Adrenal gland (tissue), 12 donors: ENCODE results near the gene HPDL. TPM values are rescaled to one million over a fixed set of nuclear protein-coding genes. Genes with fewer than 3 reads are reported as not detected.

Experiments used
- DNase-seq, 7 donors: peaks; one replicate each; pipeline ENCODE4 v3.0.0-alpha.2; 2019 to 2020
- H3K27ac ChIP-seq, 5 donors: fragments of 200-600 bp; sonication (generic) in 4 of 5; 1 replicate in 3 of 5; 2 replicates in 2 of 5; pipeline versions ENCODE4 v1.5.1 to v1.8.0; 2016 to 2020; ENCODE audit warnings: mild to moderate bottlenecking in 1 of 5
- H3K27me3 ChIP-seq: fragments of 200-600 bp; 2 replicates; pipeline ENCODE4 v1.8.0; 2021
- H3K36me3 ChIP-seq, 2 donors: fragments of 200-600 bp; replicated peaks in 1 of 2; 1 replicate in 1 of 2; 2 replicates in 1 of 2; pipeline versions ENCODE4 v1.5.1 to v1.8.0; 2018 to 2022
- H3K4me1 ChIP-seq, 2 donors: fragments of 200-600 bp; replicated peaks in 1 of 2; 1 replicate in 1 of 2; 2 replicates in 1 of 2; pipeline versions ENCODE4 v1.5.1 to v1.8.0; 2018 to 2021
- H3K4me3 ChIP-seq, 4 donors: fragments of 200-600 bp; sonication (generic) in 3 of 4; one replicate each; pipeline ENCODE4 v1.5.1; 2016 to 2018
- H3K9me3 ChIP-seq, 3 donors: fragments of 200-600 bp; sonication (generic) in 1 of 3; replicated peaks in 1 of 3; 1 replicate in 2 of 3; 2 replicates in 1 of 3; pipeline versions ENCODE4 v1.5.1 to v1.8.0; 2016 to 2021
- CTCF ChIP-seq, 6 experiments: fragments of 450-650 bp in 4 of 6; fragments of 200-600 bp in 2 of 6; sonication (generic) in 1 of 6; IDR thresholded peaks; 1 replicate in 5 of 6; 2 replicates in 1 of 6; pipeline versions ENCODE4 v1.5.1 to v1.8.0; 2016 to 2021; ENCODE audit warnings: antibody characterized with exemption in 6 of 6, mild to moderate bottlenecking in 2 of 6, moderate library complexity in 1 of 6
- POLR2A ChIP-seq, 2 donors: fragments of 450-650 bp; IDR thresholded peaks; one replicate each; pipeline ENCODE4 v1.6.1; 2017; ENCODE audit warnings: antibody characterized with exemption in 2 of 2, mild to moderate bottlenecking in 2 of 2, moderate library complexity in 1 of 2
- WGBS, 4 donors: extraction: QIAGEN DNeasy Blood & Tissue Kit in 2 of 4; methylation state at CpG; one replicate each; pipeline versions ENCODE4 v1.1.5 to v1.1.7; 2013 to 2017; 5-methylcytosine and 5-hydroxymethylcytosine counted together
- intact Hi-C, 2 donors: fragments of 100-400 bp; cut with DNase I; formaldehyde crosslinking; loops; one replicate each; pipeline versions ENCODE4 v1.14.1 to v1.15.0; 2022 to 2023
- polyA plus RNA-seq, 3 donors: library from polyadenylated mRNA; stranded (reverse); fragments of 200-250 nt in 2 of 3; fragments of 350-450 nt in 1 of 3; fragmentation: Illumina TruSeq in 1 of 3; extraction: RNeasy Lipid Tissue Mini Kit (QIAGEN cat#74804) in 1 of 3; gene quantifications; one replicate each; pipeline ENCODE4 v1.2.3, GENCODE V29; 2013 to 2014
- total RNA-seq, 9 donors: library from RNA; depleted of rRNA in 4 of 9; stranded (reverse); fragments of >200 nt in 4 of 9; fragments of 120-200 nt in 1 of 9; fragmentation: NEBNext Ultra II Directional in 1 of 9; extraction: Animal tissue kit (Norgen Biotek cat#: 25700) in 1 of 9; gene quantifications; one replicate each; pipeline versions ENCODE4 v1.1.0 to v1.2.4, GENCODE V29; 2013 to 2023
- donor health status: healthy with polysubstance abuse.
- donor health status: Bipolar disorder and iron deficiency.
- donor health status: DM: yes; HTN: yes; CAD: no.
- donor health status: DM: no; HTN: no; CAD: no.
- donor health status: DM: no; HTN: no; CAD: no.
- donor health status: DM: yes; HTN: yes; CAD: no.

HPDL gene
- total and polyA plus RNA-seq, 12 donors: 0.16 to 2.9 (median 0.33) TPM; not detected in 3

- H3K4me1 ChIP-seq: peaks cover 9 to 13% of the 10 kb centered on the region in 2 donors
- intact Hi-C loops: no loop called here
- H3K27me3 ChIP-seq: no peaks in the 10 kb centered on the region
- DNase-seq: peak in 6 of 7 donors; percentile 38 to 67 (median 51)
- peak overlapping the region; percentile 31 to 94 (median 75) for H3K27ac ChIP-seq
- H3K9me3 ChIP-seq: no peaks in the 10 kb centered on the region
- TF ChIP-seq CTCF (IDR thresholded peaks at IDR 0.05): no peak
- no peak for TF ChIP-seq POLR2A (IDR thresholded peaks at IDR 0.05)
- 38 to 54% (median 42%) methylated on average over 7 to 15 of the region's 15 CpGs for WGBS, 4 donors
- peak overlapping the region in 3 of 4 donors; percentile 47 to 78 (median 60) for H3K4me3 ChIP-seq
- no peaks in the 10 kb centered on the region for H3K36me3 ChIP-seq
Observed at GRCh38 chr1:45304311-45305081, 22.2 kb upstream of the HPDL start.

- DNase-seq: peak in 1 of 7 donors; percentile 46
- Histone ChIP-seq H3K4me1 (peaks cover 9 to 13% of the 10 kb centered on the region in 2 donors), H3K36me3 (no peaks in the 10 kb centered on the region), H3K4me3 (no peak overlapping the region), H3K27me3 (no peaks in the 10 kb centered on the region), H3K27ac (no peak overlapping the region), H3K9me3 (no peaks in the 10 kb centered on the region)
- TF ChIP-seq POLR2A (IDR thresholded peaks at IDR 0.05) (no peak), CTCF (IDR thresholded peaks at IDR 0.05) (no peak)
- WGBS, 4 donors: 83 to 92% (median 88%) methylated on average over 10 of the region's 10 CpGs
- intact Hi-C loops: no loop called here
Observed at GRCh38 chr1:45305231-45305630, 21.5 kb upstream of the HPDL start.

DNA sequence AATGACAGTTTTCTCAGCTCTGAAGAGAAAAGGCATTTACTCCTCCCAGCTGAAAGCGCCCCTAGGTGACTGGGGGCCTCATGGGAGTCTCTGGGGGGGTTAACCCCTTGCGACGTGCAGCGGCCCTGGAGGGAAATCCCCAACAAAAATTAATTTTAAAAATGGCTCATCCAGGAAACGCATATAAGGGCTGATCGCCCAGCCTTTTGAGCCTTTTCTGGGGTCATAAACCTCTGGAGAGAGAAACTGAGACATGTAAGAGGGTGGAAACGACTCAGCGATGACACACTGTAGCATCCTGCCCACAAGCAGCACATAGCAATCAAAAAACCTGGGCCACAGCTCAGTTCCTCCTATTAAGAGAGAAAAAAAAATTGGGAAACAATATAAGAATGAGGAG lies 20.4 kb upstream of the HPDL start:
- Histone ChIP-seq H3K9me3 (no peaks in the 10 kb centered on the region), H3K4me1 (peaks cover 9 to 13% of the 10 kb centered on the region in 2 donors), H3K36me3 (no peaks in the 10 kb centered on the region), H3K4me3 (no peak overlapping the region), H3K27ac (no peak overlapping the region), H3K27me3 (no peaks in the 10 kb centered on the region)
- WGBS, 4 donors: 60 to 69% (median 63%) methylated on average over 8 of the region's 8 CpGs
- peak in 1 of 7 donors; percentile 28 for DNase-seq
- no peak for TF ChIP-seq CTCF (IDR thresholded peaks at IDR 0.05)
- TF ChIP-seq POLR2A (IDR thresholded peaks at IDR 0.05): no peak
- intact Hi-C loops: no loop called here

DNA sequence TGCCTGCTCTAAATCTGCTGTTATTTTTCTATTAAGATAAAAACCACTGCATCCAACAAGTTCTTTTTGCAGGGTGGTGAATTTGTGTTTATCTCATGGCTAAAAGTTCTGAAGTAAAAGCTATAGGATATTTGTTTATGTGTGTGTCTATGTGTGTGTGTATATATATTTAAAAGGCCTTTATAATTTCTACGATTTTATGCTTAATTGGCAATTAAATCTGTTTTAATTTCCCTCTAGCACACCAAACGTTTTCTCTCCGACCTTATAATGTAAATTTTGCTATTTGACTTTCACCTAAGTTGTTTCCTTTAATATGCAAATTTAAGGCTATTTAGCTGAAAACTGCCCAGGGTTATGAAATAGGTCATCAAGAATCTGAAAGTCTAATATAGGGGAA lies 19.8 kb upstream of the HPDL start:
- H3K27ac ChIP-seq: no peak overlapping the region
- no peaks in the 10 kb centered on the region for H3K9me3 ChIP-seq
- no peak for TF ChIP-seq CTCF (IDR thresholded peaks at IDR 0.05)
- no peak for TF ChIP-seq POLR2A (IDR thresholded peaks at IDR 0.05)
- H3K4me3 ChIP-seq: no peak overlapping the region
- no peak for DNase-seq
- H3K4me1 ChIP-seq: peaks cover 9 to 13% of the 10 kb centered on the region in 2 donors
- H3K27me3 ChIP-seq: no peaks in the 10 kb centered on the region
- 67 to 79% (median 74%) methylated on average over 3 of the region's 3 CpGs for WGBS, 4 donors
- no peaks in the 10 kb centered on the region for H3K36me3 ChIP-seq
- intact Hi-C loops: no loop called here
